ENCODE results near the gene AHRR. TPM values are rescaled to one million over a fixed set of nuclear protein-coding genes. Genes with fewer than 3 reads are reported as not detected.
"Not testable (repeated sequence)": the region's sequence is repeated elsewhere in the genome, so short reads cannot be mapped to it uniquely, and the experiment has no call there.

The AHRR gene
- total RNA-seq, 2 donors from 2014 or later, result 1.9 to 17.7 TPM

- no peak overlapping the region for H3K4me3 ChIP-seq
- H3K36me3 ChIP-seq, result no peaks in the 10 kb centered on the region
- H3K27ac ChIP-seq, result no peak overlapping the region
- H3K9me3 ChIP-seq, result no peaks in the 10 kb centered on the region
- 70% methylated on average over 26 of the region's 26 CpGs for WGBS
- TF ChIP-seq CTCF (IDR thresholded peaks at IDR 0.05), result no peak
- TF ChIP-seq POLR2A (IDR thresholded peaks at IDR 0.05), result no peak
- no peak for TF ChIP-seq POLR2AphosphoS5 (IDR thresholded peaks at IDR 0.05)
- H3K4me1 ChIP-seq (replicated peaks), result no peaks in the 10 kb centered on the region
- DNase-seq (ENCODE audit: low spot score), result peak; percentile 2
- H3K27me3 ChIP-seq (replicated peaks; ENCODE audit: insufficient read depth), result no peaks in the 10 kb centered on the region
- intact Hi-C loops (cut with DNase I), result no loop called here
Measured at GRCh38 chr5:368183-369084, 46.9 kb downstream of the AHRR start.

GRCh38 chr5:369151-369868 lies 47.8 kb downstream of the AHRR start:
- H3K9me3 ChIP-seq, result no peaks in the 10 kb centered on the region
- no peaks in the 10 kb centered on the region for H3K4me1 ChIP-seq (replicated peaks)
- DNase-seq (ENCODE audit: low spot score), result peak; percentile 1
- TF ChIP-seq POLR2AphosphoS5 (IDR thresholded peaks at IDR 0.05) (no peak), CTCF (IDR thresholded peaks at IDR 0.05) (no peak), POLR2A (IDR thresholded peaks at IDR 0.05) (no peak)
- 63% methylated on average over 15 of the region's 15 CpGs for WGBS
- H3K4me3 ChIP-seq, result no peak overlapping the region
- no peaks in the 10 kb centered on the region for H3K27me3 ChIP-seq (replicated peaks; ENCODE audit: insufficient read depth)
- intact Hi-C loops (cut with DNase I), result no loop called here
- H3K27ac ChIP-seq, result no peak overlapping the region
- no peaks in the 10 kb centered on the region for H3K36me3 ChIP-seq

GRCh38 chr5:369869-370236 lies 48.3 kb downstream of the AHRR start:
- H3K27ac ChIP-seq; H3K9me3 ChIP-seq; H3K4me3 ChIP-seq; H3K36me3 ChIP-seq; H3K27me3 ChIP-seq (replicated peaks; ENCODE audit: insufficient read depth); H3K4me1 ChIP-seq (replicated peaks); DNase-seq (ENCODE audit: low spot score); intact Hi-C loops (cut with DNase I): not testable (repeated sequence)
- WGBS, result 91% methylated on average over 21 of the region's 21 CpGs

GRCh38 chr5:370311-370958 lies 48.9 kb downstream of the AHRR start:
- Histone ChIP-seq H3K27ac (no peak overlapping the region), H3K4me1 (replicated peaks) (no peaks in the 10 kb centered on the region), H3K27me3 (replicated peaks; ENCODE audit: insufficient read depth) (peaks cover 4% of the 10 kb centered on the region), H3K9me3 (no peaks in the 10 kb centered on the region), H3K4me3 (no peak overlapping the region), H3K36me3 (no peaks in the 10 kb centered on the region)
- WGBS, result 92% methylated on average over 14 of the region's 14 CpGs
- intact Hi-C loops (cut with DNase I), result no loop called here
- DNase-seq (ENCODE audit: low spot score), result peak; percentile 3
- no peak for TF ChIP-seq POLR2AphosphoS5 (IDR thresholded peaks at IDR 0.05)
- TF ChIP-seq CTCF (IDR thresholded peaks at IDR 0.05), result no peak
- TF ChIP-seq POLR2A (IDR thresholded peaks at IDR 0.05), result no peak
